Ascending aorta (tissue), 2 donors: ENCODE data around the gene NBAS. TPM values are rescaled to one million over a fixed set of nuclear protein-coding genes. Genes with fewer than 3 reads are reported as not detected.

Experiments
- DNase-seq, 2 donors: peaks; one replicate each; pipeline ENCODE4 v3.0.0-alpha.2; 2019; ENCODE audit warnings: low spot score in 2 of 2
- H3K27ac ChIP-seq, 2 donors: fragments of 200-600 bp; sonication (generic); one replicate each; pipeline ENCODE4 v1.5.1; 2016 to 2017; ENCODE audit warnings: mild to moderate bottlenecking in 1 of 2
- H3K27me3 ChIP-seq: fragments of 200-600 bp; sonication (generic); one replicate; pipeline ENCODE4 v1.5.1; 2017
- H3K36me3 ChIP-seq, 2 donors: fragments of 200-600 bp; sonication (generic); one replicate each; pipeline ENCODE4 v1.5.1; 2016
- H3K4me1 ChIP-seq, 2 donors: fragments of 200-600 bp; sonication (generic); one replicate each; pipeline ENCODE4 v1.5.1; 2016 to 2017; ENCODE audit warnings: mild to moderate bottlenecking in 1 of 2
- H3K4me3 ChIP-seq, 2 donors: fragments of 200-600 bp; sonication (generic); one replicate each; pipeline ENCODE4 v1.5.1; 2016 to 2017; ENCODE audit warnings: mild to moderate bottlenecking in 1 of 2
- H3K9me3 ChIP-seq, 2 donors: fragments of 200-600 bp; sonication (generic); one replicate each; pipeline ENCODE4 v1.5.1; 2016
- intact Hi-C: fragments of 100-400 bp; cut with DNase I; formaldehyde crosslinking; loops from one replicate; pipeline ENCODE4 v1.15.1; 2023
- total RNA-seq: library from RNA; depleted of rRNA; stranded (reverse); fragments of >200 nt; gene quantifications from one replicate; pipeline ENCODE4 v1.1.0, GENCODE V29; 2016
- TF ChIP-seq, protein P1 (sequence below), 3 experiments: fragments of 200-600 bp in 2 of 3; fragments of 450-650 bp in 1 of 3; sonication (generic) in 2 of 3; IDR thresholded peaks; one replicate each; pipeline ENCODE4 v1.5.1; 2016 to 2019; ENCODE audit warnings: antibody characterized with exemption in 3 of 3, mild to moderate bottlenecking in 1 of 3, moderate library complexity in 1 of 3

NBAS gene
- total RNA-seq, 1 donor from 2014 or later: 37.1 TPM

DNA sequence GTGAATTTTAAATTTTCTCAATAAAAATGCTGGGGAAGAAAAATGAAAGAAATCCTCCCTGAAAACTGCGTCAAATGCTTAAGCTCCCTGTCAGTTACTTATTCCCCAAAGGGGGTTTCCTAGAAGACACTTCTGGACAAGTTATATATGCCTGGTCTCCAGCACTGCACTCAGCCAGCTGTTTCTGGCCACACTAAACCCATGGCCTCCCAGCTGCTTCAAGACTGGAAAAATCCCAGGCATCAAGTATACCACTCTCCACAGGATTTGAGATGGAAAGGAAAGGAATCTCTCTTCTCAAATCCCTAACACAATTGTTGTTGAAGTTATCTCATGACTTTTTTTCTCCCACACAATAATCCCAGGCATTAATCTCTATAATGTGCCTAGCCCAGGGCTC is 245.7 kb downstream of the NBAS start:
- H3K27ac ChIP-seq: no peak overlapping the region
- H3K36me3 ChIP-seq: no peaks in the 10 kb centered on the region
- H3K27me3 ChIP-seq: no peaks in the 10 kb centered on the region
- no peaks in the 10 kb centered on the region for H3K4me1 ChIP-seq
- no peak overlapping the region for H3K4me3 ChIP-seq
- TF ChIP-seq, protein P1, sequence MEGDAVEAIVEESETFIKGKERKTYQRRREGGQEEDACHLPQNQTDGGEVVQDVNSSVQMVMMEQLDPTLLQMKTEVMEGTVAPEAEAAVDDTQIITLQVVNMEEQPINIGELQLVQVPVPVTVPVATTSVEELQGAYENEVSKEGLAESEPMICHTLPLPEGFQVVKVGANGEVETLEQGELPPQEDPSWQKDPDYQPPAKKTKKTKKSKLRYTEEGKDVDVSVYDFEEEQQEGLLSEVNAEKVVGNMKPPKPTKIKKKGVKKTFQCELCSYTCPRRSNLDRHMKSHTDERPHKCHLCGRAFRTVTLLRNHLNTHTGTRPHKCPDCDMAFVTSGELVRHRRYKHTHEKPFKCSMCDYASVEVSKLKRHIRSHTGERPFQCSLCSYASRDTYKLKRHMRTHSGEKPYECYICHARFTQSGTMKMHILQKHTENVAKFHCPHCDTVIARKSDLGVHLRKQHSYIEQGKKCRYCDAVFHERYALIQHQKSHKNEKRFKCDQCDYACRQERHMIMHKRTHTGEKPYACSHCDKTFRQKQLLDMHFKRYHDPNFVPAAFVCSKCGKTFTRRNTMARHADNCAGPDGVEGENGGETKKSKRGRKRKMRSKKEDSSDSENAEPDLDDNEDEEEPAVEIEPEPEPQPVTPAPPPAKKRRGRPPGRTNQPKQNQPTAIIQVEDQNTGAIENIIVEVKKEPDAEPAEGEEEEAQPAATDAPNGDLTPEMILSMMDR (IDR thresholded peaks at IDR 0.05): no peak
- intact Hi-C loops: no loop called here
- DNase-seq: no peak
- H3K9me3 ChIP-seq: peaks cover 0 to 15% of the 10 kb centered on the region in 2 donors

DNA sequence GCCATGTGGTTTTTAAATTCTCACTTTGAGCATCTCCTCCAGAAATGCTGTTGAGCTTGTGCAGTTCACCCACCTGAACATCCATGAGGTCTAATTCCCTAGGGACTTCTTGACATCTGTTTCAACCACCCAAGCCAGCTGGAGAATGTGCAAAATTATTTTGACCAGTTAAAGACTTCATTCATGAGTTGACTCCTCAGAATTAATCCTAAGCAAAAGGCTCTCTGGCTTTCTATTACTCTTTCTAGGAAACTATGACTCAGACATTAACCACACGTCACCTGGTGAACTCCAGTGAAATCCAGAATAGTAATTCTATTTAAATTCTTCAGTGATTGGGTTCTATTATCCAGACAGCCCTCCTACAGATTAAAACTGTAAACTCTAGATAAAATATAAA is 247.5 kb downstream of the NBAS start:
- peaks cover 0 to 7% of the 10 kb centered on the region in 2 donors for H3K9me3 ChIP-seq
- TF ChIP-seq, protein P1 (IDR thresholded peaks at IDR 0.05): no peak
- H3K27ac ChIP-seq: no peak overlapping the region
- H3K36me3 ChIP-seq: no peaks in the 10 kb centered on the region
- no peak for DNase-seq
- H3K27me3 ChIP-seq: no peaks in the 10 kb centered on the region
- H3K4me3 ChIP-seq: no peak overlapping the region
- intact Hi-C loops: no loop called here
- H3K4me1 ChIP-seq: no peaks in the 10 kb centered on the region

DNA sequence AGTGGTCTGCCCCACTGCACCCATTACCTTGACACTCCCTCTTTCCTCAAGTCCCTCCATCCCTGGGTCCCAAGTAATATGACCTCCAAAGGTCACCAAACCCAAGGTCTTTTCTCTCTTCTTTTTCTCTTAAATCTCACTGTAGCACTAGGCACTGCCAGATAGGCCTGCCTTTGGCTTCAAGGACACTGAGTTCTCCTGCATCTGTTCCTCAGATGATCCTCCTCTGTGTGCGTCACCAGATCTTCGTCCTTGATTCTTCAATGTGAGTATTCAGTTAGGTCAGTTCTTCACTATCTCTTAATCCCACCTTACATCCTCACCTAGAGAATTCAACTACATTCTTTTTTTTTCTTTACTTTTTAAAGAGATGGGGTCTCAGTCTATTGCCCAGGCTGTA is 249.2 kb downstream of the NBAS start:
- no peak for DNase-seq
- Histone ChIP-seq H3K27ac (no peak overlapping the region), H3K36me3 (peaks cover 3 to 17% of the 10 kb centered on the region in 2 donors), H3K27me3 (no peaks in the 10 kb centered on the region), H3K4me1 (no peaks in the 10 kb centered on the region), H3K9me3 (no peaks in the 10 kb centered on the region), H3K4me3 (no peak overlapping the region)
- TF ChIP-seq, protein P1 (IDR thresholded peaks at IDR 0.05): no peak
- intact Hi-C loops: no loop called here

DNA sequence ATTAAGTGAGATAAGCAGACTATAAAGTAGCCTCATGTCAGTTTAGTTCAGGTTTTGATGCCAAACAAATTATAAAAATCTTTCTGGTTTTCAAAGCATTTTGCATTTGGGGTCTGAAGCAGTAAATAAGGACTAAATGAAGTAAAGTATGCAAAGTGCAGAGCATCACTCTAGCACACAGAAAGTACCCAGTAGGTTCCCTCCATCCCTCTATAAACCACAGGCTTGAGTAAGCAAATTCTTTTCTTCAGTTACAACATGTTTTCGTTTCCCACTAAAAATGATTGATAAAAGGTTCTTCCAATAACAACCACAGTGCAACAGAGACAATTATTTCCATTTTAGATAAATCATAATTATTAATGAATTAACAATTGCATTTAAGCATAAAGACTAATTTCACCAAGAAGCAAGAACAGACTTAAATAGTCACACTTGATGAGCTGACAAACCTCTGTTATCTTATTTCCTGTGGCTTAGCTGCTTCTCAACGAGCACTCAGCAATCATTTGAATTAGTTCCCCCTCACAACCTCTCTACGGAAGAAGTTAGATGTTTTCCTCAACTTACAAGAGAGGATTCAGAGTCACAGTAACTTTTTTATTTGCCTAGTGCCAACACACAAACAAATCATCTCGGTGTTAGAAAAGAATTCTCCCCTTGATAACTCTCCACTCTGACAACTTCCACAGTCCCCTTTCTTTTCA is 249.8 kb downstream of the NBAS start:
- Histone ChIP-seq H3K27ac (no peak overlapping the region), H3K27me3 (no peaks in the 10 kb centered on the region), H3K36me3 (peaks cover 4 to 22% of the 10 kb centered on the region in 2 donors), H3K4me3 (no peak overlapping the region), H3K9me3 (no peaks in the 10 kb centered on the region), H3K4me1 (no peaks in the 10 kb centered on the region)
- DNase-seq: no peak
- intact Hi-C loops: no loop called here
- TF ChIP-seq, protein P1 (IDR thresholded peaks at IDR 0.05): no peak

DNA sequence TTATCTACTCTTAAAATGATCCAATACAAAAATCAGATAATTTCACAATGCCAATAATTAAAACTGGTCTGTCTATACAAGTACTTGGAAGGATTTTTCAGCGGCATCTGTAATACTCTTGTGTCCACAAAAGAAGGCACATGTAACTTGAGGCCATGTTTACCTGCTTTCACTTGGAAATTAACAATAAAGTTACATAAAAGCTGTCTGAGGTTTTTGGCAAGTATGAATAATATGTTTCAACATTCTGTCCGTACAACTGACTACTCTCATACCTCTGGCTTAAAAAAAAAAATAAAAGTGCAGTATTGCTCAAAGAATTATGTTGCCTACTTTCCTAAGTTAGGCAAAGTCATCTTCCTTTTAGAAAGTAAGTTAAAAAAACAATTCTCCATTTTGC is 253.6 kb downstream of the NBAS start:
- H3K4me3 ChIP-seq: no peak overlapping the region
- no peak overlapping the region for H3K27ac ChIP-seq
- H3K27me3 ChIP-seq: no peaks in the 10 kb centered on the region
- no peaks in the 10 kb centered on the region for H3K4me1 ChIP-seq
- TF ChIP-seq, protein P1 (IDR thresholded peaks at IDR 0.05): no peak
- intact Hi-C loops: no loop called here
- H3K9me3 ChIP-seq: no peaks in the 10 kb centered on the region
- peaks cover 7 to 50% of the 10 kb centered on the region in 2 donors for H3K36me3 ChIP-seq
- DNase-seq: no peak
